ENCODE data around the gene CSNK1D. TPM values are rescaled to one million over a fixed set of nuclear protein-coding genes. Genes with fewer than 3 reads are reported as not detected.
A peak's percentile ranks its signal among the peaks of the same experiment; 100 is the strongest.

Gene CSNK1D
- total and polyA plus RNA-seq, 4 experiments from 2014 or later, result 31.6 to 182 (median 129) TPM

GRCh38 chr17:82272495-82273326, 789 bp downstream of the CSNK1D start:
- peak overlapping the region; percentile 47 to 76 for H3K4me3 ChIP-seq (ENCODE audit: low read length in 2 of 2)
- H3K27me3 ChIP-seq (ENCODE audit: insufficient read depth, low read length), result no peaks in the 10 kb centered on the region
- H3K27me3 Mint-ChIP-seq, result no peaks in the 10 kb centered on the region
- H3K4me1 Mint-ChIP-seq, result peaks cover 38 to 61% (median 49%) of the 10 kb centered on the region in 4 donors
- peak; percentile 26 to 63 (median 41) for DNase-seq
- peak overlapping the region; percentile 92 to 100 (median 98) for H3K27ac Mint-ChIP-seq
- peaks cover 58% of the 10 kb centered on the region for H3K4me1 ChIP-seq (ENCODE audit: insufficient read depth, low read length)
- peak overlapping the region; percentile 80 for H3K27ac ChIP-seq (ENCODE audit: low read depth, low read length)
- H3K36me3 Mint-ChIP-seq, result peaks cover 21 to 42% of the 10 kb centered on the region in 2 donors
- ChIA-PET POLR2A (ENCODE audit: partially characterized antibody) (interaction anchor here (0.8 to 4.4 kb wide), 12 partner anchors 11 to 146 kb away, joined by 3 to 56 read pairs (median 6); partner anchors contain the start of genes CD7 and OGFOD3), CTCF (ENCODE audit: partially characterized antibody) (interaction anchor here (1.0 kb wide), 1 partner anchor 26 kb away, joined by 3 read pairs; no protein-coding TSS in a partner anchor)
- no peaks in the 10 kb centered on the region for H3K9me3 Mint-ChIP-seq
- peak overlapping the region; percentile 91 to 96 (median 94) for H3K4me3 Mint-ChIP-seq
- H3K9me3 ChIP-seq (ENCODE audit: control insufficient read depth in 1 of 2, low read length in 2 of 2), result no peaks in the 10 kb centered on the region
- H3K36me3 ChIP-seq (ENCODE audit: insufficient read depth, low read length), result peaks cover 26% of the 10 kb centered on the region
- intact Hi-C loops (cut with micrococcal nuclease), result loop anchor here (1.0 to 2.0 kb wide), 4 partner anchors 20 to 49 kb away; no protein-coding TSS in a partner anchor

- intact Hi-C loops (cut with micrococcal nuclease), result no loop called here
- ChIA-PET CTCF (ENCODE audit: partially characterized antibody) (no interaction called here), POLR2A (ENCODE audit: partially characterized antibody) (interaction anchor here (0.8 to 3.6 kb wide), 3 partner anchors 21 to 46 kb away, joined by 3 to 15 read pairs (median 15); partner anchors contain the start of gene CD7)
- no peak for DNase-seq
- Mint-ChIP-seq H3K27ac (peak overlapping the region in 5 of 7 donors; percentile 31 to 96 (median 92)), H3K4me1 (peaks cover 46 to 74% (median 58%) of the 10 kb centered on the region in 4 donors), H3K4me3 (peak overlapping the region; percentile 89 to 96 (median 94)), H3K36me3 (peaks cover 28 to 52% of the 10 kb centered on the region in 2 donors), H3K27me3 (no peaks in the 10 kb centered on the region), H3K9me3 (no peaks in the 10 kb centered on the region)
- peaks cover 29% of the 10 kb centered on the region for H3K36me3 ChIP-seq (ENCODE audit: insufficient read depth, low read length)
- no peaks in the 10 kb centered on the region for H3K27me3 ChIP-seq (ENCODE audit: insufficient read depth, low read length)
- peak overlapping the region; percentile 80 for H3K27ac ChIP-seq (ENCODE audit: low read depth, low read length)
- peaks cover 67% of the 10 kb centered on the region for H3K4me1 ChIP-seq (ENCODE audit: insufficient read depth, low read length)
- H3K4me3 ChIP-seq (ENCODE audit: low read length in 2 of 2), result no peak overlapping the region
- H3K9me3 ChIP-seq (ENCODE audit: control insufficient read depth in 1 of 2, low read length in 2 of 2), result no peaks in the 10 kb centered on the region
Observed at GRCh38 chr17:82271401-82271800, 2.1 kb downstream of the CSNK1D start.

GRCh38 chr17:82270651-82271050, 2.8 kb downstream of the CSNK1D start:
- H3K4me3 ChIP-seq (ENCODE audit: low read length in 2 of 2), result no peak overlapping the region
- no peaks in the 10 kb centered on the region for H3K9me3 ChIP-seq (ENCODE audit: control insufficient read depth in 1 of 2, low read length in 2 of 2)
- DNase-seq, result no peak
- Mint-ChIP-seq H3K27ac (peak overlapping the region; percentile 45 to 92 (median 82)), H3K4me1 (peaks cover 49 to 82% (median 65%) of the 10 kb centered on the region in 4 donors), H3K4me3 (peak overlapping the region in 7 of 8 donors; percentile 21 to 96 (median 64)), H3K27me3 (no peaks in the 10 kb centered on the region), H3K36me3 (peaks cover 29 to 60% of the 10 kb centered on the region in 2 donors), H3K9me3 (no peaks in the 10 kb centered on the region)
- CTCF ChIA-PET (ENCODE audit: partially characterized antibody), result no interaction called here
- H3K36me3 ChIP-seq (ENCODE audit: insufficient read depth, low read length), result peaks cover 37% of the 10 kb centered on the region
- POLR2A ChIA-PET (ENCODE audit: partially characterized antibody), result interaction anchor here (0.8 to 2.5 kb wide), 2 partner anchors 22 to 27 kb away, joined by 3 to 15 read pairs; no protein-coding TSS in a partner anchor
- no peaks in the 10 kb centered on the region for H3K27me3 ChIP-seq (ENCODE audit: insufficient read depth, low read length)
- H3K27ac ChIP-seq (ENCODE audit: low read depth, low read length), result peak overlapping the region; percentile 24
- peaks cover 67% of the 10 kb centered on the region for H3K4me1 ChIP-seq (ENCODE audit: insufficient read depth, low read length)
- intact Hi-C loops (cut with micrococcal nuclease), result no loop called here

- intact Hi-C loops (cut with micrococcal nuclease), result no loop called here
Observed at GRCh38 chr17:82269882-82270500, 3.5 kb downstream of the CSNK1D start.

GRCh38 chr17:82269138-82269881, 4.2 kb downstream of the CSNK1D start:
- H3K4me3 ChIP-seq (ENCODE audit: low read length in 2 of 2), result no peak overlapping the region
- H3K36me3 Mint-ChIP-seq, result peaks cover 39 to 67% of the 10 kb centered on the region in 2 donors
- no peaks in the 10 kb centered on the region for H3K27me3 Mint-ChIP-seq
- peaks cover 65% of the 10 kb centered on the region for H3K4me1 ChIP-seq (ENCODE audit: insufficient read depth, low read length)
- CTCF ChIA-PET (ENCODE audit: partially characterized antibody), result no interaction called here
- H3K9me3 ChIP-seq (ENCODE audit: control insufficient read depth in 1 of 2, low read length in 2 of 2), result no peaks in the 10 kb centered on the region
- intact Hi-C loops (cut with micrococcal nuclease), result no loop called here
- H3K4me3 Mint-ChIP-seq, result peak overlapping the region; percentile 8 to 95 (median 56)
- POLR2A ChIA-PET (ENCODE audit: partially characterized antibody), result interaction anchor here (1.5 kb wide), 1 partner anchor 48 kb away, joined by 5 read pairs; the partner anchor contains the start of gene CD7
- DNase-seq, result no peak
- H3K4me1 Mint-ChIP-seq, result peaks cover 50 to 82% (median 67%) of the 10 kb centered on the region in 4 donors
- peaks cover 46% of the 10 kb centered on the region for H3K36me3 ChIP-seq (ENCODE audit: insufficient read depth, low read length)
- H3K27ac ChIP-seq (ENCODE audit: low read depth, low read length), result peak overlapping the region; percentile 24
- H3K27me3 ChIP-seq (ENCODE audit: insufficient read depth, low read length), result no peaks in the 10 kb centered on the region
- peak overlapping the region; percentile 68 to 92 (median 77) for H3K27ac Mint-ChIP-seq
- H3K9me3 Mint-ChIP-seq, result no peaks in the 10 kb centered on the region

More at GRCh38 chr17:82269882-82270500, 3.5 kb downstream of the CSNK1D start:
- POLR2A ChIA-PET (ENCODE audit: partially characterized antibody), result interaction anchor here (2.5 kb wide), 1 partner anchor 28 kb away, joined by 15 read pairs; no protein-coding TSS in a partner anchor
- Mint-ChIP-seq H3K27ac (peak overlapping the region; percentile 73 to 92 (median 82)), H3K36me3 (peaks cover 34 to 63% of the 10 kb centered on the region in 2 donors), H3K27me3 (no peaks in the 10 kb centered on the region), H3K4me1 (peaks cover 49 to 82% (median 66%) of the 10 kb centered on the region in 4 donors), H3K9me3 (no peaks in the 10 kb centered on the region), H3K4me3 (peak overlapping the region; percentile 2 to 96 (median 64))
- Histone ChIP-seq H3K27ac (ENCODE audit: low read depth, low read length) (peak overlapping the region; percentile 24), H3K9me3 (ENCODE audit: control insufficient read depth in 1 of 2, low read length in 2 of 2) (no peaks in the 10 kb centered on the region), H3K36me3 (ENCODE audit: insufficient read depth, low read length) (peaks cover 42% of the 10 kb centered on the region), H3K27me3 (ENCODE audit: insufficient read depth, low read length) (no peaks in the 10 kb centered on the region), H3K4me1 (ENCODE audit: insufficient read depth, low read length) (peaks cover 67% of the 10 kb centered on the region), H3K4me3 (ENCODE audit: low read length in 2 of 2) (no peak overlapping the region)
- CTCF ChIA-PET (ENCODE audit: partially characterized antibody), result no interaction called here
- no peak for DNase-seq

- peak overlapping the region in 7 of 8 donors; percentile 17 to 74 (median 56) for H3K4me3 Mint-ChIP-seq
- Histone ChIP-seq H3K27me3 (ENCODE audit: insufficient read depth, low read length) (no peaks in the 10 kb centered on the region), H3K27ac (ENCODE audit: low read depth, low read length) (peak overlapping the region; percentile 29), H3K4me1 (ENCODE audit: insufficient read depth, low read length) (peaks cover 58% of the 10 kb centered on the region), H3K36me3 (ENCODE audit: insufficient read depth, low read length) (peaks cover 58% of the 10 kb centered on the region), H3K9me3 (ENCODE audit: control insufficient read depth in 1 of 2, low read length in 2 of 2) (no peaks in the 10 kb centered on the region), H3K4me3 (ENCODE audit: low read length in 2 of 2) (no peak overlapping the region)
- no peaks in the 10 kb centered on the region for H3K27me3 Mint-ChIP-seq
- H3K4me1 Mint-ChIP-seq, result peaks cover 50 to 80% (median 63%) of the 10 kb centered on the region in 4 donors
- H3K27ac Mint-ChIP-seq, result peak overlapping the region; percentile 24 to 92 (median 80)
- CTCF ChIA-PET (ENCODE audit: partially characterized antibody), result interaction anchor here (1.0 kb wide), 1 partner anchor 237 kb away, joined by 3 read pairs; no protein-coding TSS in a partner anchor
- no peaks in the 10 kb centered on the region for H3K9me3 Mint-ChIP-seq
- POLR2A ChIA-PET (ENCODE audit: partially characterized antibody), result interaction anchor here (1.0 to 2.0 kb wide), 4 partner anchors 25 to 49 kb away, joined by 3 to 5 read pairs (median 4); partner anchors contain the start of gene CD7
- H3K36me3 Mint-ChIP-seq, result peaks cover 43 to 76% of the 10 kb centered on the region in 2 donors
- intact Hi-C loops (cut with micrococcal nuclease), result no loop called here
- peak in 1 of 5 donors; percentile 58 for DNase-seq
Observed at GRCh38 chr17:82267575-82268379, 5.7 kb downstream of the CSNK1D start.
